ENCODE measurements around the gene DEPDC1. TPM values are rescaled to one million over a fixed set of nuclear protein-coding genes. Genes with fewer than 3 reads are reported as not detected.

The DEPDC1 gene
- total RNA-seq, 1 experiment from 2014 or later: 26.1 TPM

DNA sequence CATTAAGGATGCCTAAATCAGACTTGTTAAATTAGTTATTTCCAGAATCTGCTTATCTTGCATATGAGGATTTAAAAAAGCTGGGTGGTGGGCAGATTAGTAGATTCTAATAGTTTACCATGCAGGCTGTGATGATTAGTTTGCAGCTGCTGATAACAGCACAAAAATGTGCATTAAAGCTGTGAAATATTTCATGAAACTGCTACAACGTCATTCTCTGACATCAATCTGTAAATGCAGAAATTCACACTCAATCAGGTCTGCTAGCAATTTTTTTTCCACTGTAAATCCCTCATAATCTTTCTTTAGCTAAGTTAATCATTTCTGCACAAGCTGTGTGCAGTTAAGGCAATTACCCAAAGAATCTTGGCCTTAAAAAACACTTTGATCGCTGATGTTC, 37.8 kb downstream of the DEPDC1 start:
- no peaks in the 10 kb centered on the region for H3K79me1 ChIP-seq (ENCODE audit: insufficient read depth, low read depth, low read length, poor library complexity, severe bottlenecking)
- Mint-ChIP-seq H3K9me3 (peaks cover 5 to 10% of the 10 kb centered on the region in 2 experiments), H3K4me3 (no peak overlapping the region), H3K27me3 (ENCODE audit: low read depth) (peaks cover 8% of the 10 kb centered on the region; the same call in 1 of the 2 replicates), H3K4me1 (no peaks in the 10 kb centered on the region), H3K27ac (no peak overlapping the region), H3K36me3 (ENCODE audit: insufficient read depth in 1 of 3, low read depth in 3 of 3) (peaks cover 0 to 9% (median 4%) of the 10 kb centered on the region in 3 experiments; a peak in 5 of 7 replicates)
- H2BK15ac ChIP-seq (ENCODE audit: low read depth, low read length): no peak overlapping the region
- H3K4me1 ChIP-seq (ENCODE audit: insufficient read depth, low read length): no peaks in the 10 kb centered on the region
- no peak overlapping the region for H2BK20ac ChIP-seq (ENCODE audit: low read depth, low read length, poor library complexity, severe bottlenecking)
- no peak overlapping the region for H2BK120ac ChIP-seq (ENCODE audit: low read depth, low read length, poor library complexity, severe bottlenecking)
- no peaks in the 10 kb centered on the region for H3K27me3 ChIP-seq (ENCODE audit: insufficient read depth, low read length)
- no peaks in the 10 kb centered on the region for H3K23me2 ChIP-seq (ENCODE audit: insufficient read length, low read depth, low read length, poor library complexity, severe bottlenecking)
- DNase-seq: no peak
- H3K4ac ChIP-seq (ENCODE audit: low read depth, low read length): no peak overlapping the region
- H4K20me1 ChIP-seq (ENCODE audit: control insufficient read depth, insufficient read depth, insufficient read length): no peaks in the 10 kb centered on the region
- H3K4me2 ChIP-seq (ENCODE audit: insufficient read depth, insufficient read length, low read length): no peak overlapping the region
- peaks cover 2% of the 10 kb centered on the region; the same call in 1 of the 2 replicates for H3K79me2 ChIP-seq (ENCODE audit: insufficient read depth, low read length)
- peaks cover 6% of the 10 kb centered on the region for H3K9me3 ChIP-seq (ENCODE audit: control insufficient read depth, low read depth, low read length)
- no peak overlapping the region for H4K91ac ChIP-seq (ENCODE audit: insufficient read length, low read depth, low read length)
- no peak overlapping the region for H2AK5ac ChIP-seq (ENCODE audit: insufficient read length, low read length)
- no peak overlapping the region for H3K23ac ChIP-seq (ENCODE audit: insufficient read length, low read depth, low read length)
- no peak overlapping the region for H4K5ac ChIP-seq (ENCODE audit: insufficient read length, low read depth, low read length)
- TF ChIP-seq CTCF (conservative IDR thresholded peaks at IDR 0.05): no peak
- no peak overlapping the region for H2BK5ac ChIP-seq (ENCODE audit: insufficient read length, low read length)
- H3K18ac ChIP-seq (ENCODE audit: insufficient read length, low read depth, low read length): no peak overlapping the region
- no CpG with 5 or more reads among the region's 2 CpGs for whole genome bisulfite sequencing (ENCODE audit: extremely low coverage, insufficient read length, low lambda C conversion rate)
- H3K14ac ChIP-seq (ENCODE audit: insufficient read depth, low read length): no peak overlapping the region
- H3T11ph ChIP-seq (ENCODE audit: low read length): no peak overlapping the region
- no peak overlapping the region for H4K8ac ChIP-seq (replicated peaks; ENCODE audit: insufficient read length, low read depth, low read length)
- no peak overlapping the region for H3K9ac ChIP-seq (ENCODE audit: extremely low read depth, insufficient read length, low read length)
- H2BK12ac ChIP-seq (ENCODE audit: insufficient read length, low read depth, low read length): no peak overlapping the region
- H3K56ac ChIP-seq (ENCODE audit: insufficient read length, low read depth, low read length): no peak overlapping the region
- no peak overlapping the region for H2AFZ ChIP-seq (ENCODE audit: low read length)
- no peak overlapping the region for H3K27ac ChIP-seq (ENCODE audit: insufficient read length, low read depth, low read length)

Measured in H9 (cell line).